A549 (cell line): Measurements from ENCODE around the gene S100A1.

Experiments used
- CBX2 ChIP-seq: fragments of 200-600 bp; sonication (generic); IDR thresholded peaks from 2 replicates; pipeline ENCODE4 v1.6.1; 2016; ENCODE audit warnings: low read depth, mild to moderate bottlenecking, borderline replicate concordance
- CBX8 ChIP-seq: fragments of 200-600 bp; sonication (generic); IDR thresholded peaks from 2 replicates; pipeline ENCODE4 v1.6.1; 2016
- CHD2 ChIP-seq: fragments of 150-350 bp; IDR thresholded peaks from 2 replicates; pipeline ENCODE4 v1.6.1; 2014; ENCODE audit warnings: low read length; ENCODE audit not compliant: partially characterized antibody
- E2F6 ChIP-seq: IDR thresholded peaks from 2 replicates; pipeline ENCODE4 v1.6.1; 2012; ENCODE audit warnings: low read depth, borderline replicate concordance
- EP300 ChIP-seq, 2 experiments: fragments of >200 bp; sonication (Bioruptor Twin); formaldehyde crosslinking; IDR thresholded peaks; 2 replicates in 1 of 2; 3 replicates in 1 of 2; pipeline ENCODE4 v1.6.1; 2016 to 2017
- HOXA7 ChIP-seq: fragments of 250-450 bp; sonication (Bioruptor Pico); IDR thresholded peaks from 2 replicates; pipeline ENCODE4 v1.5.0; 2020; ENCODE audit warnings: mild to moderate bottlenecking, moderate library complexity
- KDM5A ChIP-seq: fragments of 200-600 bp; sonication (generic); IDR thresholded peaks from 2 replicates; pipeline ENCODE4 v1.6.1; 2016; ENCODE audit warnings: antibody characterized with exemption, mild to moderate bottlenecking
- MAZ ChIP-seq: fragments of 150-350 bp; IDR thresholded peaks from 2 replicates; pipeline ENCODE4 v1.6.1; 2014; ENCODE audit warnings: antibody characterized with exemption, low read depth, low read length, borderline replicate concordance
- POLR2A ChIP-seq: IDR thresholded peaks from 2 replicates; pipeline ENCODE4 v1.6.1; 2012; ENCODE audit warnings: mild to moderate bottlenecking, low read length
- RARB ChIP-seq: fragments of 250-450 bp; sonication (Bioruptor Pico); IDR thresholded peaks from 2 replicates; pipeline ENCODE4 v1.8.0; 2021; ENCODE audit warnings: mild to moderate bottlenecking, moderate library complexity
- RCOR1 ChIP-seq: fragments of 150-350 bp; IDR thresholded peaks from 2 replicates; pipeline ENCODE4 v1.6.1; 2014; ENCODE audit warnings: antibody characterized with exemption, low read length, low read depth
- REST ChIP-seq: fragments of 200-600 bp; sonication (generic); IDR thresholded peaks from 2 replicates; pipeline ENCODE4 v1.6.1; 2016; ENCODE audit warnings: antibody characterized with exemption, mild to moderate bottlenecking, moderate library complexity
- TF ChIP-seq, protein P1 (sequence below): fragments of >200 bp; sonication (Bioruptor Twin); formaldehyde crosslinking; IDR thresholded peaks from 3 replicates; pipeline ENCODE4 v1.5.1; 2016
- TF ChIP-seq, protein P2 (sequence below): IDR thresholded peaks from 2 replicates; pipeline ENCODE4 v1.6.1; 2012

- TF ChIP-seq E2F6: no peak
- TF ChIP-seq HOXA7: no peak
- TF ChIP-seq, protein P1, sequence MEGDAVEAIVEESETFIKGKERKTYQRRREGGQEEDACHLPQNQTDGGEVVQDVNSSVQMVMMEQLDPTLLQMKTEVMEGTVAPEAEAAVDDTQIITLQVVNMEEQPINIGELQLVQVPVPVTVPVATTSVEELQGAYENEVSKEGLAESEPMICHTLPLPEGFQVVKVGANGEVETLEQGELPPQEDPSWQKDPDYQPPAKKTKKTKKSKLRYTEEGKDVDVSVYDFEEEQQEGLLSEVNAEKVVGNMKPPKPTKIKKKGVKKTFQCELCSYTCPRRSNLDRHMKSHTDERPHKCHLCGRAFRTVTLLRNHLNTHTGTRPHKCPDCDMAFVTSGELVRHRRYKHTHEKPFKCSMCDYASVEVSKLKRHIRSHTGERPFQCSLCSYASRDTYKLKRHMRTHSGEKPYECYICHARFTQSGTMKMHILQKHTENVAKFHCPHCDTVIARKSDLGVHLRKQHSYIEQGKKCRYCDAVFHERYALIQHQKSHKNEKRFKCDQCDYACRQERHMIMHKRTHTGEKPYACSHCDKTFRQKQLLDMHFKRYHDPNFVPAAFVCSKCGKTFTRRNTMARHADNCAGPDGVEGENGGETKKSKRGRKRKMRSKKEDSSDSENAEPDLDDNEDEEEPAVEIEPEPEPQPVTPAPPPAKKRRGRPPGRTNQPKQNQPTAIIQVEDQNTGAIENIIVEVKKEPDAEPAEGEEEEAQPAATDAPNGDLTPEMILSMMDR: no peak
- no peak for TF ChIP-seq POLR2A
- no peak for TF ChIP-seq REST
- TF ChIP-seq, protein P2, sequence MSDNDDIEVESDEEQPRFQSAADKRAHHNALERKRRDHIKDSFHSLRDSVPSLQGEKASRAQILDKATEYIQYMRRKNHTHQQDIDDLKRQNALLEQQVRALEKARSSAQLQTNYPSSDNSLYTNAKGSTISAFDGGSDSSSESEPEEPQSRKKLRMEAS: no peak
- no peak for TF ChIP-seq RARB (CRISPR knock-in tag)
- no peak for TF ChIP-seq EP300 (IDR thresholded peaks at IDR 0.05)
- no peak for TF ChIP-seq KDM5A
- TF ChIP-seq CBX2: no peak
- TF ChIP-seq MAZ: no peak
- no peak for TF ChIP-seq CBX8
- no peak for TF ChIP-seq RCOR1
- no peak for TF ChIP-seq CHD2
Observed at GRCh38 chr1:153616917-153617311, 11.3 kb upstream of the S100A1 start.
